HG02623 (cell line): ENCODE results near the gene ITGA2B.
"Not testable (repeated sequence)": the region's sequence is repeated elsewhere in the genome, so short reads cannot be mapped to it uniquely, and the experiment has no call there.

Source experiments
- ATAC-seq: cut with Tn5 transposase; IDR thresholded peaks from one replicate; pipeline ENCODE4 v1.9.1; 2021; ENCODE audit warnings: moderate library complexity; ENCODE audit not compliant: unreplicated experiment

The ITGA2B gene

GRCh38 chr17:44369414-44370023 lies 19.9 kb downstream of the ITGA2B start:
- not testable (repeated sequence) for ATAC-seq

DNA sequence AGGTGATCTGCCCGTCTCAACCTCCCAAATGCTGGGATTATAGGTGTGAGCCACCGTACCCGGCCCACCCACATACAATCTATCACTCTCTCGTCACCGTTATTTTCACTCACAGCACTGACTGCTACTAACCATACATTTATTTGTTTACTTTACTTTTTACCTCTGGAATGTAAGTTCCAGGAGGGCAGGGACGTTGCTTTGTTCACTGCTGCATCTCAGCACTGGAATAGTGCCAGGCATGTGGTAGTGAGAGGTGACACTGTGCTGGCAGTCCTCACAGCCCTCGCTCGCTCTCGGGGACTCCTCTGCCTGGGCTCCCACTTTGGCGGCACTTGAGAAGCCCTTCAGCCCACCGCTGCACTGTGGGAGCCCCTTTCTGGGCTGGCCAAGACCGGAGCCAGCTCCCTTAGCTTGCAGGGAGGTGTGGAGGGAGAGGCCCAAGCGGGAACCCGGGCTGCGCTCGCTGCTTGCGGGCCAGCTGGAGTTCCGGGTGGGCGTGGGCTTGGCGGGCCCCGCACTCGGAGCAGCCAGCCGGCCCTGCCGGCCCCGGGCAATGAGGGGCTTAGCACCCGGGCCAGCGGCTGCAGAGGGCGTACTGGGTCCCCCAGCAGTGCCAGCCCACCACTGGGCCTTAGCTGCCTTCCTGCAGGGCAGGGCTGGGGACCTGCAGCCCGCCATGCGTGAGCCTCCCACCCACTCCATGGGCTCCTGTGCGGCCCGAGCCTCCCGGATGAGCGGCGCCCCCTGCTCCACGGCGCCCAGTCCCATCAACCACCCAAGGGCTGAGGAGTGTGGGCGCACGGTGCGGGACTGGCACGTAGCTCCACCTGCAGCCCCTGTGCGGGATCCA lies 20.8 kb downstream of the ITGA2B start:
- ATAC-seq = not testable (repeated sequence)

- ATAC-seq = no peak
Observed at GRCh38 chr17:44367231-44367979, 22.0 kb downstream of the ITGA2B start.

GRCh38 chr17:44365051-44365450 lies 24.4 kb downstream of the ITGA2B start:
- not testable (repeated sequence) for ATAC-seq

DNA sequence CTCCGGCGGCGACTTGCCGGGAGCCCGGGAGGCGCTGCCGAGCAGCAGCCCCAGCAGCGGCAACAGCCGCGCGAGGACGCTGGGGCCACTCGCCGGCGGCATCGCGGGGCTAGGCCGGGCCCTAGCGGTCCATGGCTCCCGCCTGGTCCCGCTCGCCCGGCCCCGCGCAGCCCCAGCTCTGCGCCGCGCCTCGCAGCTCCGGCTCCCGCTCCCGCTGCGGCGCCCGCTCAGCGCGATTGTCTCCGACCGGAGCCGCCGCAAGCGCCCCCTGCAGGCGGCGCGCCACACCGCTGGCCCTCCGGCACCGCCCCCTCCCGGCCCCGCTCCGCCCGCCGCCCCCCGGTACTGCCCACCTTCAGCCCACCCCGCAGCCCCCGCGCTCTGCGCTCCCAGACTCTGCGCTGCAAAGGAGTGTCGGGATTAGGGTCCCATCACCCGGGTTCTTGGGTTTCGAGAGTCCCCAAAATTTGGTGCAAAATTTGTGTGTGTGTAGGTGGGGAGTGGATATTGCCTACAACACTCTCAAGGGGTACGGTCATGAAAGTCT lies 25.8 kb downstream of the ITGA2B start, which contains the start of gene FAM171A2:
Gene FAM171A2, minus strand, starts transcription at position 241 of the 547 bp plus-strand sequence. Its CDS starts 139 bp downstream, at position 102.
- ATAC-seq = no peak

- no peak for ATAC-seq
Observed at GRCh38 chr17:44362949-44363612, 26.4 kb downstream of the ITGA2B start.

DNA sequence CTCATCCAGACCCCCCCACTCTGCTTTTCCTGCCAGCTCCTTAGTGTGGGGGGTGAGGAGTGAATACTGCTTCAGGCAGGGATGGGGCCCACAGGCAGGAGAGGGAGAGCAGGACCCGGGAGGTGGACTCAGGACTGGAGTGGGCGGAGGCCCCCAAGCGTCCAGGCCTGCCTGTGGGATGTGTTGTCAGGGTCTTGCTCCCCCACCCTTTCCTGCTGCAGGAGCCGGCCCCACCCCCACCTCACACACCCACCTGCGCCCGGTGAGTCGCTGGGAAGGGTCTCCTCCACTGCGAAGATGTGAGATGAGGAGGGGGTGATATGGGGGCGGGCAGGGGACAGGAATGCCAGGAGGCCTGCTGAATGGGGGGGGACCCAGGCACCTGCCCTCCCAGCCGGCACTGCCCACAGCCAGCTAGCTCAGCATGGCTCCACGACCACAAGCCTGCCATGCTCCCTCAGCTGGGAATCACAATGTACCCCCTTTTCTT lies 26.9 kb downstream of the ITGA2B start:
- ATAC-seq = no peak

DNA sequence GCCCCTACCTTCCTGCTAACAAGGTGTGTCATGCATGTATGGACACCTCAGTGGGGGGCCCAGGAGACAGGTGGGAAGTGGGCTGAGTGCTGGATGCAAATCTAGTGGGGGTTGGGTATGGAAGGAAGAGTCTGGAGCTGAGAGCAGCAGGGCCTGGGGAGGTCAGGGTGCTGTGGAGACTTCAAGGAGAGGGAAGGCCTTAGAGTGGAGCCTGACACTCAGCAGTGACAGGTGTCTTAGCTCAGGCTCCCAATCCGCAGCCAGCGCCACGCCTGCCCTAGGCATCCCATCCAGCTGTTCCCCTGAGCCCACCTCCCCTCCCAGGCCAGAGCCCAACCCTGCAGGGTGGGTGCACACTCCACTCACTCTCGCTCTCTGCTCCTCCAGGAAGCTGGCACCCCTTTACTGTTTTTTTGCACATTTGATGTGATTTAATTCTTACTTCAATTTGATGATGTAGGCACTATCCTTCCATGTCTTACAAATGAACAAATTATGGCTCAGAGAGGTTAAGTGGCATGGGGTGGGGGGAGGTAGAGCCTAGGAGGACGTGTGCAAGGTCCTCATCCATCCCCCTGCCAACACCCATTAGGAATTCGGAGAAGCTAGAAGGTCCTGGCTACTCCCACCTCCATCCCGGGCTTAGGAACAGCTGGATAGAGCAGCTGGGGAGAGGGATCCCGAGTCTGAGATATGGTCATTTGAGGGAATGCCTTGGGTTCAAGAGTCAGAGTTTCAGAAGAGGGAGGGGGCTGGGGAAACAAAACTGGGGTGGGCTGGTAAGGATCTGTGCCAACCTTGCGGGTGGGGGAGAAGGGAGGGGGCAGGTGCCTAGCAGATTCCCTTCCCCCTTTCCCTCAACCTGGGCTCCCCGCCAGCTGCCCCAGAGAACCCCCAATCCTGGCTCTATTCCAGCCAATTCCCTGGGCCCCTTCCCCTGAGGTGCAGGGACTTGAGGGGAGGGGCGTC lies 27.9 kb downstream of the ITGA2B start:
- ATAC-seq = no peak

DNA sequence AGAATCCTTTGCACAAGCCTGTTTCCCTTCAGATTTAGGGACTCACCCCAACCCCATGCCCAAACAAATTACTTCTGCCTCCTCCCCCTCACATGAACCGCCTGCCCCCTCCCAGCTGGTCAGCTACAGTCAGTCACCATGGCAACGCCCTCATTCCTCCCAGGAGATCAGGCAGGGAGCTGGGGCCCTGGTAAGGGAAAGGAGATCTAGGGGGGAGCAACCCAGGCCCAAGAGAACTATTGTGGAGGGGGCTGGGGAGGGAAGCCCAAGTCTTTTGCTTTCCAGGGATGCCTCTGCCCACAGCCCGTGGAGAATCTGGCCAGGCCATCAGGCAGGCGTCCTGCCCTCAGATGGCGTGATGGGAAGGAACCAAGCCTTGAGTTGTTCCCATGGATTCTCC lies 28.6 kb downstream of the ITGA2B start:
- no peak for ATAC-seq

DNA sequence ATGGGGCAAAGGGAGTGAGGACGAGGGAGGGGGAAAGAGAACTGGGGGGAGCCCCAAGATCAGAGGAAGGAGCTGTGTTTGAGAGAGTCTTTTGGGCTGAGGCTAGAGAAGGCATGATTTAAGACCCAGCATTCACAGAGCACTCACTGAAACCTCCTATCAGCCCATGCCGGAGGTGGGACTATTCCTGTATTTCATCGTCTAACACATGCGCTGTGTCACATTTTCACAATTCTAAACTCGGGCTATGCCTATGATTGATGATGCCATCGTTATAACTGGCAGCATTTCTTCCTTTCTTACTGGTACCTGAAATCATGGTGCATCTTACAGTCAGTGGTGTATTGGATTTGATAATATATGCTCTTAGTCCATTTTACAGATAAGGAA lies 29.3 kb downstream of the ITGA2B start:
- no peak for ATAC-seq

DNA sequence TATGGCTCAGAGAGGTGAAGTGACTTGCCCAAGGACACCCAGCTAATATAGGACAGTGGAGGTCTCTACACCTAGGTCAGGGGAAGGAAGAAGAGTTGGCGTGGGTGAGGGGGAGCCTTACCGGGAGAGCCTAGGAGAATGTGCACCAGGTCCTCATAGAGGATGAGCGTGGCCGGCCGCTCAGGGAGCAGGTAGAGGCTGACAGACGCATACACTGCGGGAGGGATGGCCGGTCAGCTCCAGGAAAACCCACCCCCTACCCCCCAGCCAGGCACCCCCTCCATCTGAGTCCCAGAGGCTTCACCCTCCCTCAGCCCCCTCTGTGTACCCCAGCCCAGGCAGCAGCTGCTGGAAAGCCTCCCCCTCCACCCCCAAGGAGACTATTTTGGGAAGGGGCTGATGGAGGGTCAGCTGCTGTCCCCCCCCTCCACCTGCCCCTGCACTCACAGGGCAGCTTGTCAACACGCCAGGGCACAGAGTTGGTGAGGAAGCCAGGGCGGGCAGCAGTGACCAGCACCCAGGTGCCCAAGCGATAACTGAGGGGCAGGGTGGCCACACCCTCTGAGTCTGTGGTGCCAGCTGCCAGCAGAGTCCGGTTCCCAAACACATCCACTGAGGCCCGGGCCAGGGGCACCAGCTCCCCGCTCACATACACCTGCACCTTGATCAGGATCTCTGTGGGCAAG lies 29.8 kb downstream of the ITGA2B start:
- ATAC-seq = no peak

DNA sequence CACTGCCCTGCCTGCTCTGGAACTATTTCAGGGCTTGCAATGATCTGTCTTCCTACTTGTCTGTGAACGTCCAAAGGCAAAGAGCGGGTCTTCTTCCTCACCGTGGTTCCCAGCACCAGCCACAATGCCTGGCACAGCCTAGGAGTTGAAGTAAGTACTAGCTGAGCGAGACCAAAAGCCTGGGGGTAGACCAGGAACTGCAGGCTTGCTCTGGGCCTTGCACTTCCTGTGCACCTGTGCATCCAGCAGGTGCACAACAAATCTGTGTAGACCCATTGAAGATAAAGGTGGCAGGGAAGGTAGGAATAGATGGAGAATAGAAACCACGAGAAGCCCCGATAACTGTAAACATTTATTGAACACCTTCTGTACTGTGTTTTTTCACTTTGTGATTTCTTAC lies 30.4 kb downstream of the ITGA2B start:
- ATAC-seq = no peak

DNA sequence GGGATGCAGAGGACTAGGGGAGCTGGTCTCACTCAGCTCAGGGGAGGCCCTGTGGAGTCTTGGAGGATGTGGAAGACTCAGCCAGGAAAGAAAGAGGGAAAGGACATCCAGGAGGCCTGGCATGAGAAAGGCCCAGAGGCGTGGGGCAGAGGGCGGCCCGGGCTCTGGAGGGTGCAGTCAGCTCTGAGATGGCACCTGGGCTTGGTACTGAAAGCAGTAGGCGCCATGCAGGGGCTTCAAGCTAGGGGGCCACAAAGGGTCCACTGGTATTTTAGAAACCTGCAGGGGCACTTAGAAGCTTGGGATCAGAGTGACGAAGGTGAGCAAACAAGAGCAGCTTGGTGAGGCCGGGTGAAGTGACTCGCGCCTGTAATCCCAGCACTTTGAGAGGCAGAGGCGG lies 31.4 kb downstream of the ITGA2B start:
- ATAC-seq = no peak

DNA sequence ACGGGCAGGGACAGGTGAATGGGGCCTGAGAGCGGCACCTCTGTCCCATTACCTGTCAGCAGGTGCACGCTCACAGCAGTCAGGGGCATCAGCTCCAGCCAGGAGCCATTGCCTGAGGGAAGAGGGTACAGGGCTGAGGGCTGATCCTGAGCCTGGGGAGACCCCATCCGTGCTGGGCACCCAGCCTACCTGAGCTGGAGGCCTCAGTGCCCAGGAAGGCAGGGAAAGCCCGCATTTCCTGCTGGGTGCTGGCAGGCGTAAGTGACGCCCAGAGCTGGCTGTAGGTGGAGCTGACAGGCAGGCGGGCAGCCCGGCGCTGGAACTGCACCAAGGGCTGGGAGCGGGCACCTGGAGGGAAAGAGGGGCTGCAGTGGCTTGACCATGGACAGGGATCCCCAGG lies 33.2 kb downstream of the ITGA2B start:
- ATAC-seq = no peak

- ATAC-seq = no peak
Observed at GRCh38 chr17:44355642-44356099, 33.8 kb downstream of the ITGA2B start.

- ATAC-seq = no peak
Observed at GRCh38 chr17:44354582-44355561, 34.6 kb downstream of the ITGA2B start.

DNA sequence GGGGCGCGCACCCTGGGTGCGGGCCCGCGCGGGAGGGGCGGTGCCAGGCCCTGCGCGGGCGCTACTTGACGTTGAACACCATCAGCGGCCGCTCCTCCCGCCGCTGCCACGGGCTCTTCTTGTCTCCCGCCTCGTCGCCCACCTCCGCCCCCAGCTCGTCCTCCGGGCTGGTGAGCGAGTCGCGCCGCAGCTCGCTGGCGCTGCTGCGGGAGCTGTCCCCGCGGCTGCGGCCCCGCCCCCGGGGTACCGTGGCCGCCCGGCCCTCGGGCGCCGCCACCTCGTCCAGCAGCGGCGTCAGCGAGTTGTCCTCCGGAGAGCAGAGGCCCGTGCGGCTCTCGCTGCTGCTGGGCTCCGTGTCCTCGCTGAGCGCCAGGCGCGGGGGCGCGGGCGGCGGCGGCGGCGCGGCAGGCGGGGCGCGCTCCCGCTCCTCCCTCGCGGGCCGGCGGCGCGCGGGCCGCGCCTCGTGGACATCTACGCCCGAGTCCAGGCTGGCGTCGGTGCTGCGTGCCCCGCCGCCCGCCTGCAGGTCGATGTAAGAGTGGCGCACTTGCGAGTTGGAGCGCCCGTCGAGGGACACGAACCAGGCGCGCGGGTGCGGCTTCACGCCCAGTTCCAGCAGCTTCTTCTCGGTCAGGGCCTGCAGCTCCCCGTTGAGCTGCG lies 35.6 kb downstream of the ITGA2B start:
- ATAC-seq = no peak
